ENCODE data around the gene LSAMP.

GRCh38 chr3:116378077-116378476 is 67.2 kb downstream of the LSAMP start:
- TF ChIP-seq CTCF (IDR thresholded peaks at IDR 0.05) (no peak), POLR2A (IDR thresholded peaks at IDR 0.05) (no peak)
